ENCODE data around the gene SMARCC2. TPM values are rescaled to one million over a fixed set of nuclear protein-coding genes. Genes with fewer than 3 reads are reported as not detected.

Gene SMARCC2
- total RNA-seq, 3 donors from 2014 or later (not counting 1 experiment from before 2014, with no cell fraction given), result 205 to 232 (median 210) TPM

DNA sequence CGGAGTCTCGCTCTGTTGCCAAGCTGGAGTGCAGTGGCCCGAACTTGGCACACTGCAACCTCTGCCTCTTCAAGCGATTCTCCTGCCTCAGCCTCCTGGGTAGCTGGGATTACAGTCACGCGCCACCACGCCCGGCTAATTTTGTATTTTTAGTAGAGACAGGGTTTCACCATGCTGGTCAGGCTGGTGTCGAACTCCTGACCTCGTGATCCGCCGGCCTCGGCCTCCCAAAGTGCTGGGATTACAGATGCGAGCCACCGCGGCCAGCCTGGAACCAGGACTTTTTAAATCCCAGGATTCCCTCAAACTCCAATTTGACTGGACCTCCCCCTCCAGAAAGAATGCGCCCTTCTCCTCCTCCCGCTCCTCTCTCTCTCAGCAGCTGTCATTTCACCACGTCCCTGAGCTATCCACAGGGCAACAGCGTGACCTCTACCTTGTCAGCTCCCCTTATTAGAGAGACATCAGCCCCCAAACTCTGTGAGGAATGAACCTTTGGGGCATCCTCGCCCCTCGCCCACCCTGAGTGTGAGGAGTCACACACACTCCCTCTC lies 59.3 kb downstream of the SMARCC2 start:
- peaks cover 44% of the 10 kb centered on the region for H3K36me3 ChIP-seq (ENCODE audit: control insufficient read depth, insufficient read depth, low read length)
- H3K27me3 Mint-ChIP-seq (ENCODE audit: low read depth in 2 of 2), result no peaks in the 10 kb centered on the region
- ATAC-seq (no peak), DNase-seq (no peak)
- peaks cover 52 to 58% of the 10 kb centered on the region in 2 donors for H3K4me1 Mint-ChIP-seq
- WGBS (ENCODE audit: insufficient coverage), result 57% methylated on average over 22 of the region's 22 CpGs
- no peaks in the 10 kb centered on the region for H3K27me3 ChIP-seq (ENCODE audit: control insufficient read depth, insufficient read depth, low read length)
- no peaks in the 10 kb centered on the region for H3K9me3 ChIP-seq (ENCODE audit: control insufficient read depth, insufficient read depth, low read length)
- intact Hi-C loops (cut with micrococcal nuclease), result loop anchor here (5.0 kb wide), 1 partner anchor 187 kb away; the partner anchor contains the start of gene CNPY2
- no peaks in the 10 kb centered on the region for H3K9me3 Mint-ChIP-seq
- peak overlapping the region; percentile 88 to 93 for H3K27ac Mint-ChIP-seq
- TF ChIP-seq, protein P1, sequence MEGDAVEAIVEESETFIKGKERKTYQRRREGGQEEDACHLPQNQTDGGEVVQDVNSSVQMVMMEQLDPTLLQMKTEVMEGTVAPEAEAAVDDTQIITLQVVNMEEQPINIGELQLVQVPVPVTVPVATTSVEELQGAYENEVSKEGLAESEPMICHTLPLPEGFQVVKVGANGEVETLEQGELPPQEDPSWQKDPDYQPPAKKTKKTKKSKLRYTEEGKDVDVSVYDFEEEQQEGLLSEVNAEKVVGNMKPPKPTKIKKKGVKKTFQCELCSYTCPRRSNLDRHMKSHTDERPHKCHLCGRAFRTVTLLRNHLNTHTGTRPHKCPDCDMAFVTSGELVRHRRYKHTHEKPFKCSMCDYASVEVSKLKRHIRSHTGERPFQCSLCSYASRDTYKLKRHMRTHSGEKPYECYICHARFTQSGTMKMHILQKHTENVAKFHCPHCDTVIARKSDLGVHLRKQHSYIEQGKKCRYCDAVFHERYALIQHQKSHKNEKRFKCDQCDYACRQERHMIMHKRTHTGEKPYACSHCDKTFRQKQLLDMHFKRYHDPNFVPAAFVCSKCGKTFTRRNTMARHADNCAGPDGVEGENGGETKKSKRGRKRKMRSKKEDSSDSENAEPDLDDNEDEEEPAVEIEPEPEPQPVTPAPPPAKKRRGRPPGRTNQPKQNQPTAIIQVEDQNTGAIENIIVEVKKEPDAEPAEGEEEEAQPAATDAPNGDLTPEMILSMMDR (IDR thresholded peaks at IDR 0.05), result no peak
- H3K27ac ChIP-seq (ENCODE audit: low read length), result peak overlapping the region; percentile 85
- peak overlapping the region; percentile 97 for H3K4me3 Mint-ChIP-seq
- peaks cover 45% of the 10 kb centered on the region for H3K4me1 ChIP-seq (ENCODE audit: control insufficient read depth, insufficient read depth, low read length)
- H3K36me3 Mint-ChIP-seq, result peaks cover 18% of the 10 kb centered on the region
- peak overlapping the region; percentile 90 for H3K4me3 ChIP-seq (ENCODE audit: low read length)

DNA sequence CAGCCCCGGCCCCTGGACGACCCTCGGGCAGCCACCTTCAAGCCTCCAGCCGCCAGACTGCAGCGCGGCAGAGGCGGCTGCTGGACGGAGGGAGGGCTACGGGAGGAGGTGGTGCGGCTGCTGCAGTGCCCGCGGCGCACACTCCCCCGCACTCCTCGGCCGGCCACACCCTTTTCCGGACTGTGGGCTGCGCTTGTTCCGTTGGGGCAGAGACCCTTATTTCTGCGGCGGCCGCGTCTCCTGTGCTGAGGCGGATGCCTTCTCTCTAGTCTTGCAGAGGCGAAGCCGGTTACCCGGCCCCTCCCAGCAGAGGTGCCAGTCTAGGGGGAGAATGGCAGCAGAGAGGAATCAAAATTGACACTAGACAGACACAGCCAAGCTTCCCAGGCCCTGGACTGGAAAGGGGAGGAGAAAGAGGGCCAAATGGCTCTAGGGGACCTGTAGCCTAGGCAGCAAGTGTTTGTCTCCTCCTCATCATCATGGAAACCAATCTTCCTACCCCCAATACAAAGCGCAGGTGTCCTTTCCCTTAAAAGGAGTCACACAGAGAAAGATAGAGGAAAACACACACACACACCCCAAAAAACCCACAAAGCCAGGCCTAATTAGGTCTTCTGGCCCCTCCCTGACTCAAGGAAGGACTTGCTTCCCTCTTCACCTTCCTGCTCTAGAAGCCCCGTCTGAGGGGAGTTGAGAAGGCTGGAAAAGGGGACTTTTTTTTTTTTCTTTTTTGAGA lies 59.9 kb downstream of the SMARCC2 start:
- ATAC-seq, result peak; percentile 5 to 33 (median 30)
- Mint-ChIP-seq H3K36me3 (peaks cover 18% of the 10 kb centered on the region), H3K9me3 (no peaks in the 10 kb centered on the region), H3K27ac (peak overlapping the region; percentile 88 to 93), H3K4me1 (peaks cover 52 to 59% of the 10 kb centered on the region in 2 donors), H3K27me3 (ENCODE audit: low read depth in 2 of 2) (no peaks in the 10 kb centered on the region), H3K4me3 (peak overlapping the region; percentile 97)
- Histone ChIP-seq H3K27ac (ENCODE audit: low read length) (peak overlapping the region; percentile 85), H3K4me3 (ENCODE audit: low read length) (peak overlapping the region; percentile 90), H3K4me1 (ENCODE audit: control insufficient read depth, insufficient read depth, low read length) (peaks cover 45% of the 10 kb centered on the region), H3K27me3 (ENCODE audit: control insufficient read depth, insufficient read depth, low read length) (no peaks in the 10 kb centered on the region), H3K9me3 (ENCODE audit: control insufficient read depth, insufficient read depth, low read length) (no peaks in the 10 kb centered on the region), H3K36me3 (ENCODE audit: control insufficient read depth, insufficient read depth, low read length) (peaks cover 41% of the 10 kb centered on the region)
- DNase-seq, result peak; percentile 58 to 82
- 0% methylated on average over 28 of the region's 29 CpGs for WGBS (ENCODE audit: insufficient coverage)
- intact Hi-C loops (cut with micrococcal nuclease), result loop anchor here (5.0 kb wide), 1 partner anchor 188 kb away; the partner anchor contains the start of gene CNPY2
- TF ChIP-seq, protein P1 (IDR thresholded peaks at IDR 0.05), result no peak

DNA sequence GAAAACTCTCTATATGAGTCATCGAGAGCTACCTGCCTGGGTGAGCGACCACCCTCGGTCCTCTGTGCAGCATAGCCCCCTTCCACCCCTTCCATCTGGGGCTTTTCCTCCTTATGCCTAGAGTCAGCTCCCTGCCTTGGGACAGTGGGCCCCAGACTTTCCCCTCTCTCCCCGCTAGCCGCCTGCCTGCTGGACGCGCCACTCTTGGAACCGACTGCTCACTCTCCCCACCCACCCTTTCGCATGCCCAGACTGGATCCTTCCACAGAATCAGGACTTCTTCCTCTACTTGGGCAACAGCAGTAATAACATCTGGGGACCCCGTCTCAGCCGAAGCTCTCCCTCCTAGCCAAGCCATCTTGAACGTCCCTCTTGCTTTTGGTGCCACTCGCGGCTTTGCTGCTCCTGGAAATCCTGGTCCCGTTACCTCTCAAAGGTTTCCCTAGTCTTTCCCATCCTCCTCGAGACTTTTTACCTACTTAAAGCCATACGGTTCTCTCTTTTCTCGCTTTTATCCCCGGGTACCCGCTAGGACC lies 60.5 kb downstream of the SMARCC2 start:
- Mint-ChIP-seq H3K27ac (peak overlapping the region; percentile 88 to 93), H3K4me3 (peak overlapping the region; percentile 97), H3K4me1 (peaks cover 52 to 66% of the 10 kb centered on the region in 2 donors), H3K27me3 (ENCODE audit: low read depth in 2 of 2) (no peaks in the 10 kb centered on the region), H3K36me3 (peaks cover 18% of the 10 kb centered on the region), H3K9me3 (no peaks in the 10 kb centered on the region)
- DNase-seq (peak in 1 of 2 donors; percentile 56), ATAC-seq (no peak)
- whole genome bisulfite sequencing (ENCODE audit: insufficient coverage), result 0% methylated on average over 20 of the region's 20 CpGs
- Histone ChIP-seq H3K4me1 (ENCODE audit: control insufficient read depth, insufficient read depth, low read length) (peaks cover 45% of the 10 kb centered on the region), H3K27ac (ENCODE audit: low read length) (peak overlapping the region; percentile 85), H3K9me3 (ENCODE audit: control insufficient read depth, insufficient read depth, low read length) (no peaks in the 10 kb centered on the region), H3K4me3 (ENCODE audit: low read length) (peak overlapping the region; percentile 90), H3K27me3 (ENCODE audit: control insufficient read depth, insufficient read depth, low read length) (no peaks in the 10 kb centered on the region), H3K36me3 (ENCODE audit: control insufficient read depth, insufficient read depth, low read length) (peaks cover 38% of the 10 kb centered on the region)
- TF ChIP-seq, protein P1 (IDR thresholded peaks at IDR 0.05), result no peak
- intact Hi-C loops (cut with micrococcal nuclease), result loop anchor here (1.0 to 5.0 kb wide), 2 partner anchors 24 to 189 kb away; partner anchors contain the start of genes CNPY2 and MYL6B
